HL-60 (cell line): ENCODE measurements around the gene SYTL2.

Source experiments
- DNase-seq, 2 experiments: peaks; one replicate each; pipeline ENCODE4 v3.0.0-alpha.2; 2010 to 2020; ENCODE audit warnings: low read depth in 1 of 2, low spot score in 1 of 2
- H3K27ac ChIP-seq: fragments of 250-450 bp; sonication (Bioruptor Pico); replicated peaks from 2 replicates; pipeline ENCODE4 v1.5.1; 2020; ENCODE audit warnings: mild to moderate bottlenecking, moderate library complexity
- H3K27me3 ChIP-seq: fragments of 250-450 bp; sonication (Bioruptor Pico); 2 replicates; pipeline ENCODE4 v1.5.1; 2021; ENCODE audit warnings: mild to moderate bottlenecking, moderate library complexity; ENCODE audit not compliant: insufficient read depth, poor library complexity, severe bottlenecking
- H3K4me3 ChIP-seq: replicated peaks from 2 replicates; pipeline ENCODE4 v1.5.1; 2011; ENCODE audit warnings: mild to moderate bottlenecking, control low read depth, low read length; ENCODE audit not compliant: insufficient read depth
- CTCF ChIP-seq: IDR thresholded peaks from one replicate; pipeline ENCODE4 v1.5.1; 2011; ENCODE audit warnings: low read length, control low read depth, inconsistent platforms; ENCODE audit not compliant: insufficient read depth
- GABPA ChIP-seq: IDR thresholded peaks from 2 replicates; pipeline ENCODE4 v1.6.1; 2012; ENCODE audit warnings: low read depth
- POLR2AphosphoS5 ChIP-seq: IDR thresholded peaks from 2 replicates; pipeline ENCODE4 v1.6.1; 2012; ENCODE audit warnings: low read depth
- SPI1 ChIP-seq: IDR thresholded peaks from 2 replicates; pipeline ENCODE4 v1.6.1; 2012; ENCODE audit warnings: low read depth, mild to moderate bottlenecking, borderline replicate concordance
- TF ChIP-seq, protein P1 (sequence below): IDR thresholded peaks from 2 replicates; pipeline ENCODE4 v1.6.1; 2012; ENCODE audit warnings: low read depth; ENCODE audit not compliant: insufficient replicate concordance

Gene SYTL2

GRCh38 chr11:85764796-85765195 lies 46.1 kb downstream of the SYTL2 start:
- TF ChIP-seq SPI1, result no peak
- TF ChIP-seq CTCF, result no peak
- TF ChIP-seq, protein P1, sequence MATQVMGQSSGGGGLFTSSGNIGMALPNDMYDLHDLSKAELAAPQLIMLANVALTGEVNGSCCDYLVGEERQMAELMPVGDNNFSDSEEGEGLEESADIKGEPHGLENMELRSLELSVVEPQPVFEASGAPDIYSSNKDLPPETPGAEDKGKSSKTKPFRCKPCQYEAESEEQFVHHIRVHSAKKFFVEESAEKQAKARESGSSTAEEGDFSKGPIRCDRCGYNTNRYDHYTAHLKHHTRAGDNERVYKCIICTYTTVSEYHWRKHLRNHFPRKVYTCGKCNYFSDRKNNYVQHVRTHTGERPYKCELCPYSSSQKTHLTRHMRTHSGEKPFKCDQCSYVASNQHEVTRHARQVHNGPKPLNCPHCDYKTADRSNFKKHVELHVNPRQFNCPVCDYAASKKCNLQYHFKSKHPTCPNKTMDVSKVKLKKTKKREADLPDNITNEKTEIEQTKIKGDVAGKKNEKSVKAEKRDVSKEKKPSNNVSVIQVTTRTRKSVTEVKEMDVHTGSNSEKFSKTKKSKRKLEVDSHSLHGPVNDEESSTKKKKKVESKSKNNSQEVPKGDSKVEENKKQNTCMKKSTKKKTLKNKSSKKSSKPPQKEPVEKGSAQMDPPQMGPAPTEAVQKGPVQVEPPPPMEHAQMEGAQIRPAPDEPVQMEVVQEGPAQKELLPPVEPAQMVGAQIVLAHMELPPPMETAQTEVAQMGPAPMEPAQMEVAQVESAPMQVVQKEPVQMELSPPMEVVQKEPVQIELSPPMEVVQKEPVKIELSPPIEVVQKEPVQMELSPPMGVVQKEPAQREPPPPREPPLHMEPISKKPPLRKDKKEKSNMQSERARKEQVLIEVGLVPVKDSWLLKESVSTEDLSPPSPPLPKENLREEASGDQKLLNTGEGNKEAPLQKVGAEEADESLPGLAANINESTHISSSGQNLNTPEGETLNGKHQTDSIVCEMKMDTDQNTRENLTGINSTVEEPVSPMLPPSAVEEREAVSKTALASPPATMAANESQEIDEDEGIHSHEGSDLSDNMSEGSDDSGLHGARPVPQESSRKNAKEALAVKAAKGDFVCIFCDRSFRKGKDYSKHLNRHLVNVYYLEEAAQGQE, result no peak
- no peak for TF ChIP-seq GABPA
- TF ChIP-seq POLR2AphosphoS5, result no peak
- DNase-seq, result no peak
- no peak overlapping the region for H3K27ac ChIP-seq
- no peaks in the 10 kb centered on the region for H3K27me3 ChIP-seq
- H3K4me3 ChIP-seq, result no peak overlapping the region

DNA sequence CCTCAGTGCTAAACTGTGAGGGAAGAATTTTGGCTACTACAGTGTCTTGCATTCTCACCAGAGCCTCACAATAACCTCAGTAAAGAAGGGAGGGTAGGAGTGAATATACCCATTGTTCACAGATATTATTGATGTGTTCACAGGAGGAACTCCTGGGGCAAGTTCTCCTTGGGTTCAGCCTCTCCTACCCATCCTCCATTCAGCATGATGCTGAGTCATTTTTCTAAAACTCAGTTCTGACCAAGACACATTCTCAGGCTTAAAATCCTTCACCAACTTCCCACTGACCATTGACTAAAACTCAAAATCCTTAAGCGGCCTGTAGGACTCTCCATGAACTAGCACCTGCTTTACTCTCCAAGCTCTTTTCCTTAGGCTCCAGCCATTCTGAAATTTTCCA lies 48.7 kb downstream of the SYTL2 start:
- DNase-seq, result no peak
- TF ChIP-seq, protein P1, result no peak
- TF ChIP-seq SPI1 (no peak), POLR2AphosphoS5 (no peak), GABPA (no peak), CTCF (no peak)
- Histone ChIP-seq H3K27me3 (no peaks in the 10 kb centered on the region), H3K4me3 (no peak overlapping the region), H3K27ac (no peak overlapping the region)

GRCh38 chr11:85759915-85760314 lies 51.0 kb downstream of the SYTL2 start:
- DNase-seq, result no peak
- no peak overlapping the region for H3K27ac ChIP-seq
- no peak overlapping the region for H3K4me3 ChIP-seq
- no peaks in the 10 kb centered on the region for H3K27me3 ChIP-seq
- no peak for TF ChIP-seq POLR2AphosphoS5
- no peak for TF ChIP-seq CTCF
- TF ChIP-seq GABPA, result no peak

GRCh38 chr11:85758480-85759039 lies 52.4 kb downstream of the SYTL2 start:
- H3K27me3 ChIP-seq, result no peaks in the 10 kb centered on the region
- no peak for DNase-seq
- no peak for TF ChIP-seq SPI1
- no peak for TF ChIP-seq GABPA
- TF ChIP-seq, protein P1, result no peak
- no peak for TF ChIP-seq POLR2AphosphoS5
- TF ChIP-seq CTCF, result no peak
- H3K27ac ChIP-seq, result no peak overlapping the region
- no peak overlapping the region for H3K4me3 ChIP-seq
